HUDEP-2 (cell line): ENCODE data around the gene GRIA1.
"Not testable (repeated sequence)": the region's sequence is repeated elsewhere in the genome, so short reads cannot be mapped to it uniquely, and the experiment has no call there.

Source experiments
- DNase-seq, 76 experiments: peaks; one replicate each; lab custom pipeline; 2025; ENCODE audit not compliant: unreplicated experiment in 76 of 76; lab: John Stamatoyannopoulos, UW

Gene GRIA1

GRCh38 chr5:153711755-153712154 is 221.3 kb downstream of the GRIA1 start:
- no peak for DNase-seq

GRCh38 chr5:153712946-153713345 is 222.5 kb downstream of the GRIA1 start:
- DNase-seq, result no peak

- no peak for DNase-seq
Observed at GRCh38 chr5:153713943-153714342, 223.5 kb downstream of the GRIA1 start.

GRCh38 chr5:153714798-153715197 is 224.3 kb downstream of the GRIA1 start:
- DNase-seq, result no peak

GRCh38 chr5:153717287-153717686 is 226.8 kb downstream of the GRIA1 start:
- no peak for DNase-seq

- DNase-seq, result no peak
Observed at GRCh38 chr5:153718713-153719112, 228.2 kb downstream of the GRIA1 start.

- no peak for DNase-seq
Observed at GRCh38 chr5:153719324-153719723, 228.9 kb downstream of the GRIA1 start.

- not testable (repeated sequence) for DNase-seq
Observed at GRCh38 chr5:153723022-153723610, 232.6 kb downstream of the GRIA1 start.

- peak in 59 of 76 experiments; percentile 3 to 78 (median 39) for DNase-seq
Observed at GRCh38 chr5:153742060-153742459, 251.6 kb downstream of the GRIA1 start.

- DNase-seq, result no peak
Observed at GRCh38 chr5:153744751-153745150, 254.3 kb downstream of the GRIA1 start.

GRCh38 chr5:153745778-153746395 is 255.4 kb downstream of the GRIA1 start:
- DNase-seq, result no peak

- DNase-seq, result no peak
Observed at GRCh38 chr5:153746440-153746839, 256.0 kb downstream of the GRIA1 start.

- DNase-seq, result no peak
Observed at GRCh38 chr5:153748823-153749222, 258.4 kb downstream of the GRIA1 start.

- no peak for DNase-seq
Observed at GRCh38 chr5:153749960-153750359, 259.5 kb downstream of the GRIA1 start.

- no peak for DNase-seq
Observed at GRCh38 chr5:153751251-153751650, 260.8 kb downstream of the GRIA1 start.

GRCh38 chr5:153752890-153753289 is 262.4 kb downstream of the GRIA1 start:
- DNase-seq, result peak in 1 of 76 experiments; percentile 0

GRCh38 chr5:153753645-153754432 is 263.4 kb downstream of the GRIA1 start:
- no peak for DNase-seq

GRCh38 chr5:153755913-153756500 is 265.5 kb downstream of the GRIA1 start:
- no peak for DNase-seq

GRCh38 chr5:153756540-153756939 is 266.1 kb downstream of the GRIA1 start:
- DNase-seq, result peak in 3 of 76 experiments; percentile 0 to 4 (median 3)

GRCh38 chr5:153765987-153766386 is 275.5 kb downstream of the GRIA1 start:
- DNase-seq, result no peak
